ENCODE data around the gene NLGN4X.

NLGN4X gene

DNA sequence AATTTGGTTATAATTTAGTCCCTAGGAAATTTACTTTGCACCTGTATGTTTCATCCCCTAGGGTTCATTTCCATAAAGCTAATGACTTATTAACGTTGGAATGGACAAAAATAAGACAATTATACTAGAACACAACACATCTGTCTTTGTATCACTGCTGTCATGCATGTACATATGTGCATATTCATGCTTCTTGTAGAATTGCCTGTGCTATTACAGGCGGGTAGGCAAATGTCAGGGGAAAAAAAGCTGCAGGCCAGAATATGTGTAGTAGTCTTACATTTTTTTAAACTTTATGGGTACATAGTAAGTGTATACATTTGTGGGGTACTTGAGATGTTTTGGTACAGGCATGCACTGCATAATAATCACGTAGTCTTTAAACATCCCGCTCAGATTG lies 209.6 kb downstream of the NLGN4X start:
- no peak overlapping the region for H2AFZ ChIP-seq (ENCODE audit: low read length)
- H3F3A ChIP-seq (ENCODE audit: insufficient read depth, low read length) = no peaks in the 10 kb centered on the region
- H3K79me2 ChIP-seq (ENCODE audit: insufficient read depth, low read length) = no peaks in the 10 kb centered on the region
- TF ChIP-seq CTCF (IDR thresholded peaks at IDR 0.05; ENCODE audit: low read length) (no peak), EZH2 (IDR thresholded peaks at IDR 0.05; ENCODE audit: borderline replicate concordance, low read length) (no peak)
- no peaks in the 10 kb centered on the region for H3K4me1 ChIP-seq (ENCODE audit: insufficient read depth, low read length, severe bottlenecking)
- no peak overlapping the region for H3K27ac ChIP-seq (ENCODE audit: low read depth, low read length, poor library complexity, severe bottlenecking)
- no peak overlapping the region for H3K4me2 ChIP-seq (ENCODE audit: low read length)
- H4K20me1 ChIP-seq (ENCODE audit: insufficient read depth, low read length) = no peaks in the 10 kb centered on the region
- H3K4me3 ChIP-seq (ENCODE audit: low read depth, low read length, poor library complexity, severe bottlenecking) = no peak overlapping the region
- H3K27me3 ChIP-seq (ENCODE audit: insufficient read depth, low read length) = no peaks in the 10 kb centered on the region
- H3K9me2 ChIP-seq (ENCODE audit: low read depth, low read length) = no peaks in the 10 kb centered on the region
- H3K36me3 ChIP-seq (ENCODE audit: insufficient read depth, low read length) = no peaks in the 10 kb centered on the region
- H3K9ac ChIP-seq (ENCODE audit: low read length) = no peak overlapping the region
- H3K9me3 ChIP-seq (ENCODE audit: low read length) = no peaks in the 10 kb centered on the region

DNA sequence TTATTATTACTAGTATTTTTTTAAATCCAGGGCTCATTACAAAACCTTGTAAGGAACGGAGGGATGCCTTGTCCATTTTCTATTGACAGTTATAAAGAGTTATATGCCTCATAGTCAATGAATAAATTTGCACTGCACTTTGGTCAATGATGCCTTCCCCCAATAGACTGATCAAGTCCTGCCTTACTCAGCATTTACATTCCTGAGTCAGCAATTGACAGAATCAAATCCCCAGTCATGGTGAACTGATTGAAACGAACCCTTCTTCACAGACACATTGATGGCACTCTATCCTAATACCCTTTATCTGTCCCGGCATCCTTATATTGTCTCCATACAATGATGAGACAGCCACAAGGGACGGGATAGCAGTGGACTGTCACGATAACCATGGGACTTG lies 213.2 kb downstream of the NLGN4X start:
- TF ChIP-seq CTCF (IDR thresholded peaks at IDR 0.05; ENCODE audit: low read length) = no peak
- TF ChIP-seq EZH2 (IDR thresholded peaks at IDR 0.05; ENCODE audit: borderline replicate concordance, low read length) = no peak
- no peaks in the 10 kb centered on the region for H3K4me1 ChIP-seq (ENCODE audit: insufficient read depth, low read length, severe bottlenecking)
- no peaks in the 10 kb centered on the region for H3K36me3 ChIP-seq (ENCODE audit: insufficient read depth, low read length)
- H3K9ac ChIP-seq (ENCODE audit: low read length) = no peak overlapping the region
- H3K9me3 ChIP-seq (ENCODE audit: low read length) = no peaks in the 10 kb centered on the region
- no peaks in the 10 kb centered on the region for H4K20me1 ChIP-seq (ENCODE audit: insufficient read depth, low read length)
- no peaks in the 10 kb centered on the region for H3F3A ChIP-seq (ENCODE audit: insufficient read depth, low read length)
- H2AFZ ChIP-seq (ENCODE audit: low read length) = no peak overlapping the region
- no peak overlapping the region for H3K4me3 ChIP-seq (ENCODE audit: low read depth, low read length, poor library complexity, severe bottlenecking)
- no peaks in the 10 kb centered on the region for H3K9me2 ChIP-seq (ENCODE audit: low read depth, low read length)
- no peaks in the 10 kb centered on the region for H3K27me3 ChIP-seq (ENCODE audit: insufficient read depth, low read length)
- H3K4me2 ChIP-seq (ENCODE audit: low read length) = no peak overlapping the region
- no peak overlapping the region for H3K27ac ChIP-seq (ENCODE audit: low read depth, low read length, poor library complexity, severe bottlenecking)
- H3K79me2 ChIP-seq (ENCODE audit: insufficient read depth, low read length) = no peaks in the 10 kb centered on the region

- H3K27ac ChIP-seq (ENCODE audit: low read depth, low read length, poor library complexity, severe bottlenecking) = no peak overlapping the region
- H3K4me3 ChIP-seq (ENCODE audit: low read depth, low read length, poor library complexity, severe bottlenecking) = no peak overlapping the region
- H3K27me3 ChIP-seq (ENCODE audit: insufficient read depth, low read length) = no peaks in the 10 kb centered on the region
- H2AFZ ChIP-seq (ENCODE audit: low read length) = no peak overlapping the region
- no peak overlapping the region for H3K9ac ChIP-seq (ENCODE audit: low read length)
- no peaks in the 10 kb centered on the region for H4K20me1 ChIP-seq (ENCODE audit: insufficient read depth, low read length)
- no peak overlapping the region for H3K4me2 ChIP-seq (ENCODE audit: low read length)
- no peaks in the 10 kb centered on the region for H3F3A ChIP-seq (ENCODE audit: insufficient read depth, low read length)
- H3K9me3 ChIP-seq (ENCODE audit: low read length) = no peaks in the 10 kb centered on the region
- no peaks in the 10 kb centered on the region for H3K9me2 ChIP-seq (ENCODE audit: low read depth, low read length)
- no peaks in the 10 kb centered on the region for H3K4me1 ChIP-seq (ENCODE audit: insufficient read depth, low read length, severe bottlenecking)
- TF ChIP-seq EZH2 (IDR thresholded peaks at IDR 0.05; ENCODE audit: borderline replicate concordance, low read length) = no peak
- TF ChIP-seq CTCF (IDR thresholded peaks at IDR 0.05; ENCODE audit: low read length) = no peak
- no peaks in the 10 kb centered on the region for H3K79me2 ChIP-seq (ENCODE audit: insufficient read depth, low read length)
- H3K36me3 ChIP-seq (ENCODE audit: insufficient read depth, low read length) = no peaks in the 10 kb centered on the region
Measured at GRCh38 chrX:6012357-6012756, 216.3 kb downstream of the NLGN4X start.

Data from OCI-LY1 (cell line).